Hippocampal formation (tissue), 2 donors: ENCODE data around the gene IQSEC3.
"Not testable (repeated sequence)": the region's sequence is repeated elsewhere in the genome, so short reads cannot be mapped to it uniquely, and the experiment has no call there.

Source experiments
- DNase-seq, 2 donors: peaks; one replicate each; lab custom pipeline; 2025; lab: John Stamatoyannopoulos, UW

IQSEC3 gene

GRCh38 chr12:111699-112493 lies 45.3 kb downstream of the IQSEC3 start:
- DNase-seq = no peak

- DNase-seq = no peak
These were observed 46.8 kb downstream of the IQSEC3 start for GRCh38 chr12:113347-113746.

GRCh38 chr12:114626-115211 lies 48.2 kb downstream of the IQSEC3 start:
- no peak for DNase-seq

- no peak for DNase-seq
These were observed 49.0 kb downstream of the IQSEC3 start for GRCh38 chr12:115518-115917.

- DNase-seq = no peak
These were observed 49.7 kb downstream of the IQSEC3 start for GRCh38 chr12:115960-116915.

GRCh38 chr12:117311-117710 lies 50.7 kb downstream of the IQSEC3 start:
- no peak for DNase-seq

GRCh38 chr12:117816-118345 lies 51.3 kb downstream of the IQSEC3 start:
- DNase-seq = no peak

- DNase-seq = no peak
These were observed 52.0 kb downstream of the IQSEC3 start for GRCh38 chr12:118591-118990.

- no peak for DNase-seq
These were observed 54.4 kb downstream of the IQSEC3 start for GRCh38 chr12:120951-121350.

GRCh38 chr12:121647-122046 lies 55.1 kb downstream of the IQSEC3 start:
- DNase-seq = no peak

- DNase-seq = no peak
These were observed 58.5 kb downstream of the IQSEC3 start for GRCh38 chr12:125075-125474.

- no peak for DNase-seq
These were observed 59.0 kb downstream of the IQSEC3 start for GRCh38 chr12:125566-125965.

- no peak for DNase-seq
These were observed 61.5 kb downstream of the IQSEC3 start for GRCh38 chr12:128079-128478.

GRCh38 chr12:129001-129400 lies 62.4 kb downstream of the IQSEC3 start:
- DNase-seq = no peak

GRCh38 chr12:130519-130918 lies 64.0 kb downstream of the IQSEC3 start:
- no peak for DNase-seq

- no peak for DNase-seq
These were observed 64.4 kb downstream of the IQSEC3 start for GRCh38 chr12:131008-131407.

- DNase-seq = no peak
These were observed 65.3 kb downstream of the IQSEC3 start for GRCh38 chr12:131732-132495.

- not testable (repeated sequence) for DNase-seq
These were observed 67.2 kb downstream of the IQSEC3 start for GRCh38 chr12:133616-134232.

GRCh38 chr12:135138-135537 lies 68.6 kb downstream of the IQSEC3 start:
- no peak for DNase-seq

GRCh38 chr12:138171-138897 lies 71.8 kb downstream of the IQSEC3 start:
- no peak for DNase-seq
